ENCODE data around the gene HECTD2.

DNA sequence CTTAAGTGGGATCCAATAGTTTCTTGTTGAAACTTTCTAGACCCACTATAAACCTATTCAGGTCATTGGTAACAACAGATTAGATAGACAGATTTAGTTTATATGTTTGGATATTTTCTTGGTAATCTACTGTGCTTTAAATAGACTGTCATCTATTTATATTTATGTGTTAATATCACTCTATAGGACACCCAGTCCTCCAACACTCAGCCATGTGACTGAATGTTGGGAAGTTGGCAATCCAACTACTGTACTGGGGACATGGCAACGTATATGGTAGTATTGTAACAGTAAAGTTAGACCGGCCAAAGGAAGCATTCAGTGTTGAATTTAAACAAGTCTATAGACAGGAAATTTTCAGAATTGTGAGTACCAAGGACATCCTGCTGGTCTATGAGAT lies 42.6 kb upstream of the HECTD2 start:
- TF ChIP-seq YY1 (IDR thresholded peaks at IDR 0.05; ENCODE audit: borderline replicate concordance in 1 of 3, control insufficient read depth in 1 of 3, extremely low read depth in 1 of 3, insufficient read depth in 3 of 3, insufficient read length in 1 of 3, insufficient replicate concordance in 2 of 3, low read depth in 1 of 3, low read length in 2 of 3) (no peak), JUN (IDR thresholded peaks at IDR 0.05; ENCODE audit: borderline replicate concordance, low read depth, low read length) (no peak), JUN (CRISPR knock-in tag; IDR thresholded peaks at IDR 0.05; ENCODE audit: borderline replicate concordance) (no peak), ZNF174 (CRISPR knock-in tag; IDR thresholded peaks at IDR 0.05) (no peak), EZH2 (IDR thresholded peaks at IDR 0.05; ENCODE audit: borderline replicate concordance, low read depth, low read length) (no peak), E2F5 (CRISPR knock-in tag; IDR thresholded peaks at IDR 0.05) (no peak), CCNT2 (IDR thresholded peaks at IDR 0.05; ENCODE audit: borderline replicate concordance, extremely low read depth, insufficient read length, low read depth, low read length) (no peak), HMG20B (CRISPR knock-in tag; IDR thresholded peaks at IDR 0.05) (no peak)
- TF ChIP-seq, protein P1, sequence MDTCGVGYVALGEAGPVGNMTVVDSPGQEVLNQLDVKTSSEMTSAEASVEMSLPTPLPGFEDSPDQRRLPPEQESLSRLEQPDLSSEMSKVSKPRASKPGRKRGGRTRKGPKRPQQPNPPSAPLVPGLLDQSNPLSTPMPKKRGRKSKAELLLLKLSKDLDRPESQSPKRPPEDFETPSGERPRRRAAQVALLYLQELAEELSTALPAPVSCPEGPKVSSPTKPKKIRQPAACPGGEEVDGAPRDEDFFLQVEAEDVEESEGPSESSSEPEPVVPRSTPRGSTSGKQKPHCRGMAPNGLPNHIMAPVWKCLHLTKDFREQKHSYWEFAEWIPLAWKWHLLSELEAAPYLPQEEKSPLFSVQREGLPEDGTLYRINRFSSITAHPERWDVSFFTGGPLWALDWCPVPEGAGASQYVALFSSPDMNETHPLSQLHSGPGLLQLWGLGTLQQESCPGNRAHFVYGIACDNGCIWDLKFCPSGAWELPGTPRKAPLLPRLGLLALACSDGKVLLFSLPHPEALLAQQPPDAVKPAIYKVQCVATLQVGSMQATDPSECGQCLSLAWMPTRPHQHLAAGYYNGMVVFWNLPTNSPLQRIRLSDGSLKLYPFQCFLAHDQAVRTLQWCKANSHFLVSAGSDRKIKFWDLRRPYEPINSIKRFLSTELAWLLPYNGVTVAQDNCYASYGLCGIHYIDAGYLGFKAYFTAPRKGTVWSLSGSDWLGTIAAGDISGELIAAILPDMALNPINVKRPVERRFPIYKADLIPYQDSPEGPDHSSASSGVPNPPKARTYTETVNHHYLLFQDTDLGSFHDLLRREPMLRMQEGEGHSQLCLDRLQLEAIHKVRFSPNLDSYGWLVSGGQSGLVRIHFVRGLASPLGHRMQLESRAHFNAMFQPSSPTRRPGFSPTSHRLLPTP (IDR thresholded peaks at IDR 0.05; ENCODE audit: borderline replicate concordance, extremely low read depth, insufficient read length) = no peak
- TF ChIP-seq, protein P2, sequence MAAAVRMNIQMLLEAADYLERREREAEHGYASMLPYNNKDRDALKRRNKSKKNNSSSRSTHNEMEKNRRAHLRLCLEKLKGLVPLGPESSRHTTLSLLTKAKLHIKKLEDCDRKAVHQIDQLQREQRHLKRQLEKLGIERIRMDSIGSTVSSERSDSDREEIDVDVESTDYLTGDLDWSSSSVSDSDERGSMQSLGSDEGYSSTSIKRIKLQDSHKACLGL (CRISPR knock-in tag; IDR thresholded peaks at IDR 0.05; ENCODE audit: borderline replicate concordance, poor library complexity, severe bottlenecking) = no peak
- TF ChIP-seq, protein P3, sequence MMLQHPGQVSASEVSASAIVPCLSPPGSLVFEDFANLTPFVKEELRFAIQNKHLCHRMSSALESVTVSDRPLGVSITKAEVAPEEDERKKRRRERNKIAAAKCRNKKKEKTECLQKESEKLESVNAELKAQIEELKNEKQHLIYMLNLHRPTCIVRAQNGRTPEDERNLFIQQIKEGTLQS (IDR thresholded peaks at IDR 0.05) = no peak
- TF ChIP-seq, protein P3 (CRISPR knock-in tag; conservative IDR thresholded peaks at IDR 0.05) = no peak
- TF ChIP-seq, protein P4, sequence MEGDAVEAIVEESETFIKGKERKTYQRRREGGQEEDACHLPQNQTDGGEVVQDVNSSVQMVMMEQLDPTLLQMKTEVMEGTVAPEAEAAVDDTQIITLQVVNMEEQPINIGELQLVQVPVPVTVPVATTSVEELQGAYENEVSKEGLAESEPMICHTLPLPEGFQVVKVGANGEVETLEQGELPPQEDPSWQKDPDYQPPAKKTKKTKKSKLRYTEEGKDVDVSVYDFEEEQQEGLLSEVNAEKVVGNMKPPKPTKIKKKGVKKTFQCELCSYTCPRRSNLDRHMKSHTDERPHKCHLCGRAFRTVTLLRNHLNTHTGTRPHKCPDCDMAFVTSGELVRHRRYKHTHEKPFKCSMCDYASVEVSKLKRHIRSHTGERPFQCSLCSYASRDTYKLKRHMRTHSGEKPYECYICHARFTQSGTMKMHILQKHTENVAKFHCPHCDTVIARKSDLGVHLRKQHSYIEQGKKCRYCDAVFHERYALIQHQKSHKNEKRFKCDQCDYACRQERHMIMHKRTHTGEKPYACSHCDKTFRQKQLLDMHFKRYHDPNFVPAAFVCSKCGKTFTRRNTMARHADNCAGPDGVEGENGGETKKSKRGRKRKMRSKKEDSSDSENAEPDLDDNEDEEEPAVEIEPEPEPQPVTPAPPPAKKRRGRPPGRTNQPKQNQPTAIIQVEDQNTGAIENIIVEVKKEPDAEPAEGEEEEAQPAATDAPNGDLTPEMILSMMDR (IDR thresholded peaks at IDR 0.05 in 2 of 3, conservative IDR thresholded peaks at IDR 0.05 in 1 of 3; ENCODE audit: insufficient read depth in 2 of 3, low read depth in 1 of 3, low read length in 3 of 3) = no peak

Data from K562 (cell line).